Nephron (organoid): ENCODE measurements around the gene H19.

Experiments used
- H3K27ac Mint-ChIP-seq, 3 experiments: 2 replicates each; pipeline ENCODE4 v1.8.0; 2020; ENCODE audit warnings: mixed read lengths in 3 of 3, mild to moderate bottlenecking in 2 of 3, moderate library complexity in 1 of 3
- H3K27me3 Mint-ChIP-seq: 2 replicates; pipeline ENCODE4 v1.8.0; 2021; ENCODE audit warnings: low read depth, mild to moderate bottlenecking, moderate library complexity, mixed read lengths
- H3K36me3 Mint-ChIP-seq: 2 replicates; pipeline ENCODE4 v1.8.0; 2020; ENCODE audit warnings: low read depth, mixed read lengths
- H3K4me1 Mint-ChIP-seq: 2 replicates; pipeline ENCODE4 v1.8.0; 2020; ENCODE audit warnings: mixed read lengths
- H3K4me3 Mint-ChIP-seq, 3 experiments: 2 replicates each; pipeline ENCODE4 v1.8.0; 2020; ENCODE audit warnings: mild to moderate bottlenecking in 3 of 3, mixed read lengths in 3 of 3, moderate library complexity in 2 of 3
- H3K9me3 Mint-ChIP-seq: 2 replicates; pipeline ENCODE4 v1.8.0; 2020; ENCODE audit warnings: mixed read lengths
- TF ChIP-seq, protein P1 (sequence below), 3 experiments: fragments of 200-600 bp; sonication (generic); IDR thresholded peaks; one replicate each; pipeline ENCODE4 v1.5.0; 2021; ENCODE audit warnings: antibody characterized with exemption in 3 of 3; ENCODE audit not compliant: unreplicated experiment in 3 of 3

H19 gene

DNA sequence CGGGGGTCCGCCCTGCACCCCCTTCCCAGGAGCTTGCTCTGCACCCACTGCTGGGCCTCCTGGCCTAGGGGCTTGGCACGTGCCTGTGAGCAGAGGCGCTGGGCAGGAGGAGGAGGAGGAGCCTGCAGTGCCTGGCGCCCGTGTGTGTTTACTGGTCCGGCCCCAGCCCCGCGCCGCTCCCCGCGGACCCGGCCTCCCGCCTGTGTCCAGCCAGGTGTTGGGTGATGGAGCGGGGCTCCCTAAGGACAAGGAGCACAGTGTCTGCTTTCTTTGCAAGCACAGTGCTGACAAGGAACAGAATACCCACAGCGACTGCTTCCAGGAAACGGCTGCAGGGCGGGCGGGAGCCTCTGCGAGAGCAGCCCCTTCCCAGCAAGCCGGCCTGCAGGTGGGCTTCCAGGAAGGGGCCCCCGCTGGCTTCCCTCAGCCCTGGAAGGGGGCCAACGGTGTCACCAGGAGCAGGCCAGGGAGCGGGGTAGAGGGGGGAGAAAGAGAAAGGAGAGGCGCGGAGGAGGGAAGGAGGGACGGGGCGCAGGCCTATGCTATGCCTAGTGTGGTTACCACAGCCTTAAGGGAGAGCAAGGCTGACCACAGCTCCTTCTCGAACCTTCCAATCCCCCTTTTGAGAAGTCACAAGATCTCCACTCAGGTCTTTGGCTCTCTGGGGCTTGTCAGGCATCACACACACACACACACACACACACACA, 6.6 kb downstream of the H19 start:
- no peaks in the 10 kb centered on the region for H3K4me1 Mint-ChIP-seq
- no peaks in the 10 kb centered on the region for H3K27me3 Mint-ChIP-seq
- no peaks in the 10 kb centered on the region for H3K9me3 Mint-ChIP-seq
- peak overlapping the region in 1 of 3 experiments; percentile 91 for H3K27ac Mint-ChIP-seq
- no peak overlapping the region for H3K4me3 Mint-ChIP-seq
- TF ChIP-seq, protein P1, sequence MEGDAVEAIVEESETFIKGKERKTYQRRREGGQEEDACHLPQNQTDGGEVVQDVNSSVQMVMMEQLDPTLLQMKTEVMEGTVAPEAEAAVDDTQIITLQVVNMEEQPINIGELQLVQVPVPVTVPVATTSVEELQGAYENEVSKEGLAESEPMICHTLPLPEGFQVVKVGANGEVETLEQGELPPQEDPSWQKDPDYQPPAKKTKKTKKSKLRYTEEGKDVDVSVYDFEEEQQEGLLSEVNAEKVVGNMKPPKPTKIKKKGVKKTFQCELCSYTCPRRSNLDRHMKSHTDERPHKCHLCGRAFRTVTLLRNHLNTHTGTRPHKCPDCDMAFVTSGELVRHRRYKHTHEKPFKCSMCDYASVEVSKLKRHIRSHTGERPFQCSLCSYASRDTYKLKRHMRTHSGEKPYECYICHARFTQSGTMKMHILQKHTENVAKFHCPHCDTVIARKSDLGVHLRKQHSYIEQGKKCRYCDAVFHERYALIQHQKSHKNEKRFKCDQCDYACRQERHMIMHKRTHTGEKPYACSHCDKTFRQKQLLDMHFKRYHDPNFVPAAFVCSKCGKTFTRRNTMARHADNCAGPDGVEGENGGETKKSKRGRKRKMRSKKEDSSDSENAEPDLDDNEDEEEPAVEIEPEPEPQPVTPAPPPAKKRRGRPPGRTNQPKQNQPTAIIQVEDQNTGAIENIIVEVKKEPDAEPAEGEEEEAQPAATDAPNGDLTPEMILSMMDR (IDR thresholded peaks at IDR 0.05; ENCODE audit: unreplicated experiment in 3 of 3): no peak
- H3K36me3 Mint-ChIP-seq: no peaks in the 10 kb centered on the region

DNA sequence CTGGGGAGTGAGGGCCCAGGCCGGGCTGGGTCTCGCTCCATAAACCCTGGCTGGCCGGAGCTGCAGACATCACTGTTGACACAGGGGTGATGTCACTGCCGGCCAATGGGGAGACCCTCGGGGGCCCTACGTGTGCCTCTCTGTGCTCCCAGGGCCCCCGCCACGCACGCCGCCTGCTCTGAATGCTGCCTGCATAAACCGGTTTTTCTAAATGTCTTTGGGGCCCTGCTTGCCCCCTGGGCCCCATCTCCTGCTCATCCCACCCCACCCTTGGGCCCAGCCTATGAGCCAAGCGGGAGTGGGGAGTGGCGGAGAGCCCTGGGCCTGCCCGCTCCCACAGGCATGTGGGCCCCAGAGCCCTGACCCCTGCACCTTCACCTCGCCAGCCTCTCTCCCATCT, 7.7 kb downstream of the H19 start:
- no peaks in the 10 kb centered on the region for H3K36me3 Mint-ChIP-seq
- no peaks in the 10 kb centered on the region for H3K27me3 Mint-ChIP-seq
- no peaks in the 10 kb centered on the region for H3K4me1 Mint-ChIP-seq
- TF ChIP-seq, protein P1 (IDR thresholded peaks at IDR 0.05; ENCODE audit: unreplicated experiment in 3 of 3): no peak
- no peaks in the 10 kb centered on the region for H3K9me3 Mint-ChIP-seq
- no peak overlapping the region for H3K4me3 Mint-ChIP-seq
- H3K27ac Mint-ChIP-seq: no peak overlapping the region

DNA sequence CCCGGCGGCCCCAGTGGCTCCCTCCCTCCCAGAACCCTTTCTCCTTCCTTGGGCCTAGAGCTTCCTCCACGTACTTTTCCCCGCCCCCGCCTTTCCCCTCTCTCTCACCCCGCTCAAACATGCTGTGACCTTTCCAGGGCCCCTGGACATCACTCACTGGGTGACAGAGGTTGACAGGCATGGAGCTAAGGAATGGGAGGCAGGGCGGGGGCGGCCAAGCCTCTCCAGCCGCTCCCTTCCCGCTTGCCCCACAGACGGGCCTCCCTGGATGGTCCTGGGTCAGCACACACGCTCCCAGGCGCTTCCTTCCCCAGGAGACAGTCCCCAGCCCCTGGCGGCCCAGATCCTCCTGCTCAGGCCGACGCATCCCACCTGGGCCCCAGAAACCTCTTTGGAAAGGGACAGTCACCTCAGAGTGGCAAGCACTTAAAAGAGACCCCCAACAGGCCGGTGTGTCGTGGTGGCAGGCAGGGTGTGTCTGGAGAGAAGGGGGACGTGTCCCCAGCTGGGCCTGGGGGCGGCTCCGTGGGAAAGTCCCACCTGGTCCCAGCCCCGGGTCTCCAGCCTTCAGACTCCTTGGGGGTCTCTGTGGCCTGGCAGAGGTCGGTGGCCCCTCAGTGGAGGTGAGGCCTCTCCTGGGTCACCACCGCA, 8.8 kb downstream of the H19 start:
- Mint-ChIP-seq H3K36me3 (no peaks in the 10 kb centered on the region), H3K27me3 (no peaks in the 10 kb centered on the region), H3K4me3 (no peak overlapping the region), H3K27ac (peak overlapping the region in 1 of 3 experiments; percentile 42), H3K4me1 (no peaks in the 10 kb centered on the region), H3K9me3 (no peaks in the 10 kb centered on the region)
- TF ChIP-seq, protein P1 (IDR thresholded peaks at IDR 0.05; ENCODE audit: unreplicated experiment in 3 of 3): no peak

DNA sequence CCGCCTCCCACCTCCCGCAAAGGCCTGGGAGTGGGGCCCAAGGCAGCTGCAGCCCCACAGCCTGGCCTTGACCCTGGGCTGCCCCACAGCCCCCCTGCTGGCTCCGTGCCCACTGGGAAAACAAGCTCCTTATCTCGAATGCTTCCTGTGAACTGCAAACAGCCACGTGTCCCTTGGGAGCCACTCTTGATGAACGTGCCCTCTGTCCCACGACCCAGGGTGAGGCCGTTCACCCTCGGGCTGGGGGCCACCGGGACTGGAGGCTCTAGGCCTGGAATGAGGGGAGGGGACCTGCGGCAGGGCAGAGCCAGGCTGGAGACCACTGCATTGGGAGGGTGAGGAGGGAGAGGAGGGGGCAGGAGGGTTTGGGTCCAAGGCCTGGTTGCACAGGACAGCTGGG, 9.5 kb downstream of the H19 start:
- Mint-ChIP-seq H3K27me3 (no peaks in the 10 kb centered on the region), H3K4me1 (no peaks in the 10 kb centered on the region), H3K27ac (no peak overlapping the region)

DNA sequence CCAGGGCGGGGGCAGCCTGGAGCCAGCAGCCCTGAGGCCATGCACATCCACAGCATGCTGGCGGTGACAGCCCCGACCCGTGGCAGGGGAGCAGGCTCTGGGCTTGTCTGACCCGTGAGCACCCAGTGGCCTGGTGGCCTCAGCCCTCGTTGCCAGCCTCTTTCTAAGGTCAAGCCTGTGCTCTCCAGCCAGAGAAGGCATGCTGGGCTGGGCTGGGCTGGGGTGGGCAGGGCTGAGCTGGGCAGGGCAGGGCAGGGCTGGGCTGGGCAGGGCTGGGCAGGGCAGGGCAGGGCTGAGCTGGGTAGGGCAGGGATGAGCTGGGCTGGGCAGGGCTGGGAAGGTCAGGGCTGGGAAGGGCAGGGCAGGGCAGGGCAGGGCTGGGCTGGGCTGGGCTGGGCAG, 10.6 kb downstream of the H19 start:
- no peaks in the 10 kb centered on the region for H3K36me3 Mint-ChIP-seq
- H3K4me3 Mint-ChIP-seq: no peak overlapping the region
- TF ChIP-seq, protein P1 (IDR thresholded peaks at IDR 0.05; ENCODE audit: unreplicated experiment in 3 of 3): no peak
- H3K9me3 Mint-ChIP-seq: no peaks in the 10 kb centered on the region
- H3K27me3 Mint-ChIP-seq: no peaks in the 10 kb centered on the region
- H3K4me1 Mint-ChIP-seq: no peaks in the 10 kb centered on the region
- no peak overlapping the region for H3K27ac Mint-ChIP-seq

More for the DNA sequence above, 9.5 kb downstream of the H19 start:
- Mint-ChIP-seq H3K9me3 (no peaks in the 10 kb centered on the region), H3K36me3 (no peaks in the 10 kb centered on the region), H3K4me3 (no peak overlapping the region)
- TF ChIP-seq, protein P1 (IDR thresholded peaks at IDR 0.05; ENCODE audit: unreplicated experiment in 3 of 3): no peak

DNA sequence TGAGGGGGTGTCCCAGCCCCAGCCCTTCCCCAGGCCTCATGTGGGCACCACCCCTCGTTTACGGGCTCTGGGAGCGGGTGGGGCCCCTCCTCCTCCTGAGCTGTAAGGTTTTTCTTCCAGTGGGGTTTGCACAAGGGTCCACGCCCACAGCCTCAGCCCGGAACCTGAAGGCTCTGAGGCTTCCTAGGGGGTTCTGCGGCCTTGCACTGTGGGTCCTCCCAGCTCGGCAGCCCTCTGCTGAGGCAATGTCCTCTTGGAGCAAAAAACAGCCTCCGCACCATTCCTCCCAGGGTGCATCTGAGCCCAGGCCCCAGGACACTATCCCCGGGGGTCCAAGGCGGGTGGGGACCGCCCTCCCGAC, 14.1 kb downstream of the H19 start:
- Mint-ChIP-seq H3K4me3 (no peak overlapping the region), H3K4me1 (no peaks in the 10 kb centered on the region), H3K9me3 (no peaks in the 10 kb centered on the region), H3K27me3 (no peaks in the 10 kb centered on the region), H3K36me3 (no peaks in the 10 kb centered on the region), H3K27ac (no peak overlapping the region)
- TF ChIP-seq, protein P1 (IDR thresholded peaks at IDR 0.05; ENCODE audit: unreplicated experiment in 3 of 3): no peak
